Measurements from ENCODE around the gene PRR33. TPM values are rescaled to one million over a fixed set of nuclear protein-coding genes. Genes with fewer than 3 reads are reported as not detected.

The PRR33 gene
- total RNA-seq, 1 experiment from 2014 or later: not detected

DNA sequence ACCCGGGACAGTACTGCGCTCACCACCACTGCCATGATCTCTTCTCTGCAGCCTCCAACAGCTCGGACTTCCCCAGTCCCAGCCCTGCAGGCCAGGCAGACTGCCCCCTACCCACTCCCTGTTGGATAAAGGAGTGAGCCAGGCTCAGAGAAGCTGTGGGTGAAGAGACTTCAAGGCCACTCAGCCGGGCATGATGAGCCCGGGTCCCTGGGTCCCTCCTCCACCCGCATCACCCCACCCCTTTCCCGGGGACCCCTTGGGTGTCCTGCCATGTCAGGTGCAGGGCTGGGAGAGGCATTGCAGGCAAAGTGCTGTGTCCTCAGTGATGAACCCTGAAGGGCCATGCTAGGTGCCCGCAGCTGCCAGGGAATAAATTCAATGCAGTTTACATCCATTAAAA lies 24.3 kb downstream of the PRR33 start:
- H3K27ac ChIP-seq (ENCODE audit: low read length): no peak overlapping the region
- no peaks in the 10 kb centered on the region for H3K79me2 ChIP-seq (ENCODE audit: low read length)
- DNase-seq: no peak
- no peak overlapping the region for H3K4me3 ChIP-seq (ENCODE audit: low read length)
- H3K36me3 ChIP-seq (ENCODE audit: insufficient read depth, low read length): no peaks in the 10 kb centered on the region
- H3K9me3 ChIP-seq (ENCODE audit: low read length): no peaks in the 10 kb centered on the region
- H3K27me3 ChIP-seq (ENCODE audit: low read length): no peaks in the 10 kb centered on the region
- no peak overlapping the region for H2AFZ ChIP-seq (ENCODE audit: low read length)
- peaks cover 65% of the 10 kb centered on the region; the same call in 1 of the 2 replicates for H4K20me1 ChIP-seq (ENCODE audit: insufficient read depth, low read depth, low read length)
- H3K4me1 ChIP-seq (ENCODE audit: low read length): peaks cover 13% of the 10 kb centered on the region
- no peak overlapping the region for H3K4me2 ChIP-seq (ENCODE audit: low read depth, low read length, poor library complexity, severe bottlenecking)
- no peaks in the 10 kb centered on the region for H3K9me2 ChIP-seq (replicated peaks; ENCODE audit: insufficient read depth, low read length)
- H3K9ac ChIP-seq (ENCODE audit: low read length): no peak overlapping the region

DNA sequence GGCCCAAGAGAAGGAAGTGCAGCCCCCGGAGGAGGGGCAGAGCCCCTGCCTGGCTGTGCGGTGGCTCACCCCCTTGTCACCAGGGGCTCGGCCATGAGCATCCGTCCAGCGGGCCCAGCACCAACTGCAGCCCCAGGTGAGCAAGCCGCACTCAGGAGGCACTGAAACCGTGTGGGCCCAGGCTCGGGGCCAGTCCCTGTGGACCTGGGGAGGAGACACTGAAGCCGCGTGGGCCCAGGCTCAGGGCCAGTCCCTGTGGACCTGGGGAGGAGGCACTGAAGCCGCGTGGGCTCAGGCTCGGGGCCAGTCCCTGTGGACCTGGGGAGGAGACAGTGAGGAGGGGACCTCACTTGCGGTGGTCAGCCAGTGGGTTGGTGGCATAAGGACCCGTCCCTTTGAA lies 24.9 kb downstream of the PRR33 start:
- Histone ChIP-seq H3K9ac (ENCODE audit: low read length) (no peak overlapping the region), H3K27ac (ENCODE audit: low read length) (no peak overlapping the region), H3K4me2 (ENCODE audit: low read depth, low read length, poor library complexity, severe bottlenecking) (no peak overlapping the region), H3K9me3 (ENCODE audit: low read length) (no peaks in the 10 kb centered on the region), H3K9me2 (replicated peaks; ENCODE audit: insufficient read depth, low read length) (no peaks in the 10 kb centered on the region), H3K27me3 (ENCODE audit: low read length) (no peaks in the 10 kb centered on the region), H3K4me3 (ENCODE audit: low read length) (no peak overlapping the region), H3K4me1 (ENCODE audit: low read length) (peaks cover 13% of the 10 kb centered on the region), H3K36me3 (ENCODE audit: insufficient read depth, low read length) (no peaks in the 10 kb centered on the region), H4K20me1 (ENCODE audit: insufficient read depth, low read depth, low read length) (peaks cover 62% of the 10 kb centered on the region; the same call in 1 of the 2 replicates), H2AFZ (ENCODE audit: low read length) (no peak overlapping the region), H3K79me2 (ENCODE audit: low read length) (no peaks in the 10 kb centered on the region)
- no peak for DNase-seq

DNA sequence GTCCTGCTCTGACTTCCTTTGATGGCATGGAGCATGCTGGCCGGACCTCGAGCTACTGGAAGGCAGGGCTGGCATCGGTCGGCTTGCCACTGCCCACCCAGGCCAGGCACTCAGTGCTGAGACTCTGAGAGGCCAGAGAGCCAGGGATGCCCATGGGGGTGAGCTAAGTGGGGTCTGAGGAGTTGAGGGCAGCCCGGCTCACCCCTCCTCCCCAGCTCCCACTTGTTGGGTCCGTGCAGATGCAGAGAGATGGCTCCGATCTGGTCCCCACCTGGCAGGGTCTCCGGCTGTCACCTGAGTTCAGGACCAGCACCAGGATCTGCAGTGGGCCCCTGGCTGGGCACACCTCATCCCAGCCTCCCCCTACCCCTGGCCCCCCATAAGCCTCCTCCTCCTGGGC lies 25.5 kb downstream of the PRR33 start:
- Histone ChIP-seq H3K36me3 (ENCODE audit: insufficient read depth, low read length) (no peaks in the 10 kb centered on the region), H3K4me3 (ENCODE audit: low read length) (no peak overlapping the region), H3K9ac (ENCODE audit: low read length) (no peak overlapping the region), H3K9me2 (replicated peaks; ENCODE audit: insufficient read depth, low read length) (no peaks in the 10 kb centered on the region; the same call in 1 of the 2 replicates), H4K20me1 (ENCODE audit: insufficient read depth, low read depth, low read length) (peaks cover 57% of the 10 kb centered on the region; the same call in 1 of the 2 replicates), H3K9me3 (ENCODE audit: low read length) (no peaks in the 10 kb centered on the region), H3K27me3 (ENCODE audit: low read length) (no peaks in the 10 kb centered on the region), H3K79me2 (ENCODE audit: low read length) (no peaks in the 10 kb centered on the region), H2AFZ (ENCODE audit: low read length) (no peak overlapping the region), H3K4me1 (ENCODE audit: low read length) (peaks cover 13% of the 10 kb centered on the region), H3K27ac (ENCODE audit: low read length) (no peak overlapping the region), H3K4me2 (ENCODE audit: low read depth, low read length, poor library complexity, severe bottlenecking) (no peak overlapping the region)
- no peak for DNase-seq

DNA sequence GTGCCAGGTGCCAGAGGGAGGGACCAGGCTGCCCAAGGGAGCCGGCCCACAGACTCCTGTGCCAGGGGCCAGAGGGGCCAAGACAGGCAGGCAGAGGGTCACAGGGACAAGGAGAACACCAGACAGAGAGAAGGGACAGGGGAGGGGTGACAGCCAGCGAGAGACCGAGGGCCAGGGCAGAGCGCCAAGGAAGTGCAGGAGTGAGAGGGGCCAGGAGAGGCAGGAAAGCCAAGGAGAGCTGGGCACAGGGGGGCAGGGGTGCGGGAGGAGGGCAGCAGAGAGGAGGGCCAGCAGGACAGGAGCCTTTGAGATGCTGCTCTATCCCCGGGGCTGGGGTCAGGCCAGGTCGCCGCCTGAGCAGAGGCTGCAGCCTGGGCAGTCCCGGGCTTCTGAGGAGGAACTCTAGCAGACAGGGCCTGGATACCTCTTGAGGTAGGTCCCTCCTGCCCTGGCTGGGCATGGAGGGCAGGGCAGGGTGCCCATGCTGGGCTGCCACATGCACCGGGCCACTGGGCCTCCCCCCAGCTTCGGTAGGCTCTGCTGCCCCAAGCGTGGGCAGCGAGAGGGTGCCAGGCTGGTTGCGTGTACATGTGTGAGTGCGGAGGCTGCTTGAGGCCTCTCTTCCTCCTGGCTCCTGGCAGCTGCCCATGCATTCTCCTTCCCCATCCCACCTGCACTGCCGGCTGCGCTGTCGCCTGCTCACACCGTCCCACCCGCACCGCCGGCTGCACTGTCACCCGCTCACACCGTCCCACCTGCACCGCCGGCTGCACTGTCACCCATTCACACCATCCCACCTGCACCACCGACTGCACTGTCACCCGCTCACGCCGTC lies 26.6 kb downstream of the PRR33 start:
- Histone ChIP-seq H3K9me3 (ENCODE audit: low read length) (no peaks in the 10 kb centered on the region), H3K79me2 (ENCODE audit: low read length) (no peaks in the 10 kb centered on the region), H3K9ac (ENCODE audit: low read length) (no peak overlapping the region), H3K4me2 (ENCODE audit: low read depth, low read length, poor library complexity, severe bottlenecking) (no peak overlapping the region), H3K9me2 (replicated peaks; ENCODE audit: insufficient read depth, low read length) (no peaks in the 10 kb centered on the region; the same call in 1 of the 2 replicates), H2AFZ (ENCODE audit: low read length) (no peak overlapping the region), H3K27me3 (ENCODE audit: low read length) (no peaks in the 10 kb centered on the region), H4K20me1 (ENCODE audit: insufficient read depth, low read depth, low read length) (peaks cover 46% of the 10 kb centered on the region; the same call in 1 of the 2 replicates), H3K4me1 (ENCODE audit: low read length) (peaks cover 13% of the 10 kb centered on the region), H3K4me3 (ENCODE audit: low read length) (no peak overlapping the region), H3K27ac (ENCODE audit: low read length) (no peak overlapping the region), H3K36me3 (ENCODE audit: insufficient read depth, low read length) (no peaks in the 10 kb centered on the region)
- no peak for DNase-seq

DNA sequence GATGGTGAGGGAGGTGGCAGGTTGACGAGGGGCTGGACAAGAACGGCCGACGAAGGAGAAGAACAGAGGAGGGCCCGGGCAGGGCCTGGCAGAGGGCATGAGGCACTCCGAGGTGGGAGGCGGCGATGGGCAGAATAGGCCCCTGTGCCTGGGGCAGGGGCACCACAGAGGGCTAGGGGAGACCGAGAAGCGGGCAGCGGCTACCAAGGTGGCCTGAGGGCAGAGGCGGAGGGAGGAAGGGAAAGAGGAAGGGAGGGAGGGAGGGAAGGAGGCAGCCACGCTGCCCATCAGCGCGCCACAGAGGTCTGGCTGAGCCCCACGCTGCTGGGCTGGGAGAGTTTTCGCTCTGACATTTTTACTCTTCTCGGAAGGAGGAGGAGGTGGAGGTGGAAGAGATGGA lies 27.5 kb downstream of the PRR33 start:
- H4K20me1 ChIP-seq (ENCODE audit: insufficient read depth, low read depth, low read length): peaks cover 40% of the 10 kb centered on the region; the same call in 1 of the 2 replicates
- no peaks in the 10 kb centered on the region for H3K79me2 ChIP-seq (ENCODE audit: low read length)
- DNase-seq: no peak
- peaks cover 13% of the 10 kb centered on the region for H3K4me1 ChIP-seq (ENCODE audit: low read length)
- no peaks in the 10 kb centered on the region for H3K9me3 ChIP-seq (ENCODE audit: low read length)
- H2AFZ ChIP-seq (ENCODE audit: low read length): no peak overlapping the region
- no peak overlapping the region for H3K4me3 ChIP-seq (ENCODE audit: low read length)
- no peak overlapping the region for H3K9ac ChIP-seq (ENCODE audit: low read length)
- H3K36me3 ChIP-seq (ENCODE audit: insufficient read depth, low read length): no peaks in the 10 kb centered on the region
- H3K27me3 ChIP-seq (ENCODE audit: low read length): no peaks in the 10 kb centered on the region
- H3K4me2 ChIP-seq (ENCODE audit: low read depth, low read length, poor library complexity, severe bottlenecking): no peak overlapping the region
- H3K27ac ChIP-seq (ENCODE audit: low read length): no peak overlapping the region
- H3K9me2 ChIP-seq (replicated peaks; ENCODE audit: insufficient read depth, low read length): no peaks in the 10 kb centered on the region; the same call in 1 of the 2 replicates

DNA sequence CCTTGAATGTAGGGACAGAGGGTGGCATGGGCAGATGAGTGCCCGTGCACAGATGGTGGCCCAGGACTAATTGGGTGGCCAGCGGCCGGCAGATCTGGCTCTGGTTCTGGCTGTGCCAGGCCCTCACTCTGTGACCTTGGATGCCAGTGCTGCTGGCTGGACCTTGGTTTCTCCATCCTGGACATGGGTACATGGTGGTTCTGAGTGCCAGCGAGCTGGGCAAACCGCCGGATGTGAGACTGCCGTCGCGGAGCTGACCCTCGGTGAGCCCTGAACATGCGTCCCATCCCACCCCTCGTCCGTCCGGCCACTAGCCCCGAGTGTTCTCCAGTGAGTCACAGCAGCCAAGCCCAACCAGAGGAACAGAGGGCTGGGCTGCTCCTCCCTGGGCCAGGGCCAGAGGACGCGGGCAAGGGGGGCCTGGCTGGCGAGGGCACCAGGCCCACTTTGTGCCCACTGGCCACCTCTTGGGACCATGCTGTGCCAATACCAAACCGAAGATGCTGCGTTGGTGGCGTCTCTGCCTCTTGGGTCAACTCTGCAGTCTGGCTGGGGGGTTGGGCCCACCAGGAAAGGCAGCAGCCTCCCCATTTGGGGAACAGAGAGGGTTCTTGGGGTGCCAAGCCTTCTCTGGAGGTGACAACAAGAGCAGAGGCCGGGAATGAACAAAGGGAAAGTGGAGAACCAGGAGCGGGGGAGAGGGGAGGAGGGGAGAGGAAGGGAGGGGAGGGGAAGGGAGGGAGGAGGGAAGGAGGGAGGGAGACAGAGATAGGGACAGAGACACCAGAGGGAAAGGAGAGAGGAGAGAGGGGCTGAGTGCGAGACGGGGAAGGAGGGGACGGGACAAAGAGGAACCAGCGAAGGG lies 28.1 kb downstream of the PRR33 start:
- peaks cover 7% of the 10 kb centered on the region for H3K4me1 ChIP-seq (ENCODE audit: low read length)
- no peak overlapping the region for H3K9ac ChIP-seq (ENCODE audit: low read length)
- H4K20me1 ChIP-seq (ENCODE audit: insufficient read depth, low read depth, low read length): peaks cover 39% of the 10 kb centered on the region; the same call in 1 of the 2 replicates
- no peaks in the 10 kb centered on the region for H3K27me3 ChIP-seq (ENCODE audit: low read length)
- DNase-seq: no peak
- H3K9me2 ChIP-seq (replicated peaks; ENCODE audit: insufficient read depth, low read length): no peaks in the 10 kb centered on the region; the same call in 1 of the 2 replicates
- no peaks in the 10 kb centered on the region for H3K36me3 ChIP-seq (ENCODE audit: insufficient read depth, low read length)
- H3K4me2 ChIP-seq (ENCODE audit: low read depth, low read length, poor library complexity, severe bottlenecking): no peak overlapping the region
- H2AFZ ChIP-seq (ENCODE audit: low read length): no peak overlapping the region
- H3K79me2 ChIP-seq (ENCODE audit: low read length): no peaks in the 10 kb centered on the region
- no peaks in the 10 kb centered on the region for H3K9me3 ChIP-seq (ENCODE audit: low read length)
- no peak overlapping the region for H3K27ac ChIP-seq (ENCODE audit: low read length)
- no peak overlapping the region for H3K4me3 ChIP-seq (ENCODE audit: low read length)

DNA sequence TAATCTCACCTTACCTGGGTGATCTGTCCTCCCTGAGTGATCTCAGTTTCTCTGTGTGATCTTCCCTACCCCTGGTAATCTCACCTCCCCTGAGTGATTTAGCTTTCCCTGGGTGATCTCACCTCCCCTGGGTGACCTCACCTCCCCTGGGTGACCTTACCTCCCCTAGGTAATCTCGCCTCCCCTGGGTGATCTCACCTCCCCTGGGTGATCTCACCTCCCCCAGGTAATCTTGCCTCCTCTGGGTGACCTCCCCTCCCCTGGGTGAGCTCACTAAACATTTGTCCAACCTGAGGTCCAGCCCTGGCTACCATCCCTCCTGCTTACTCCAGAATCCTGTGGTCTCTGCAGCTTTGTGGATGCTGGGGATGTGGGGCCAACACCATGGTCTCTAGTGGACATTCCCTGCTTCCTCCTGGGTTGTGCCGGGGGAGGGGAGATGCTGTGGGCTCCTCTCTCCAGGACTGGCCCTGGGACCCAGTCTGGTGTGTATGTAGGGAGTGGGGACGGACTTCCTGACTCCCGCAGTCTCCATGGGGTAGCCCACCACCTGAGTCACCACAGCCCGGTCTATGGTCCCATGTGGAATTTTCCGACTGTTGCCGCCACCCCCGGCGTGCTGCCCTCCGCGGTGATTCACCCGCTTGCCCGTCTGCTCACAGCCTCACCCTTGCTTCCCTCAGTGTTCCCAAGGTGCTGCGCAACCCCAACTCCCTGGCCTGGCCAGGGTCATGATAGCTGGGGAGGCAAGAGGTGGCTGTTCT lies 28.9 kb downstream of the PRR33 start:
- Histone ChIP-seq H3K79me2 (ENCODE audit: low read length) (no peaks in the 10 kb centered on the region), H4K20me1 (ENCODE audit: insufficient read depth, low read depth, low read length) (peaks cover 39% of the 10 kb centered on the region), H3K9ac (ENCODE audit: low read length) (no peak overlapping the region), H3K4me2 (ENCODE audit: low read depth, low read length, poor library complexity, severe bottlenecking) (no peak overlapping the region), H3K27me3 (ENCODE audit: low read length) (no peaks in the 10 kb centered on the region), H3K9me2 (replicated peaks; ENCODE audit: insufficient read depth, low read length) (no peaks in the 10 kb centered on the region; the same call in 1 of the 2 replicates), H3K36me3 (ENCODE audit: insufficient read depth, low read length) (no peaks in the 10 kb centered on the region), H2AFZ (ENCODE audit: low read length) (no peak overlapping the region), H3K4me1 (ENCODE audit: low read length) (no peaks in the 10 kb centered on the region), H3K27ac (ENCODE audit: low read length) (no peak overlapping the region), H3K9me3 (ENCODE audit: low read length) (no peaks in the 10 kb centered on the region), H3K4me3 (ENCODE audit: low read length) (no peak overlapping the region)
- no peak for DNase-seq

Measured in Karpas-422 (cell line).